GM10266 (cell line): ENCODE results near the gene PDE3B.
"Not testable (repeated sequence)": the region's sequence is repeated elsewhere in the genome, so short reads cannot be mapped to it uniquely, and the experiment has no call there.

Experiments used
- DNase-seq: peaks from one replicate; pipeline ENCODE4 v3.0.0; 2012; ENCODE audit errors: extremely low spot score
- TF ChIP-seq, protein P1 (sequence below): IDR thresholded peaks from 2 replicates; pipeline ENCODE4 v1.5.1; 2012; ENCODE audit warnings: mild to moderate bottlenecking, low read depth; ENCODE audit not compliant: control insufficient read depth, insufficient read depth; ENCODE audit errors: missing control alignments

The PDE3B gene

DNA sequence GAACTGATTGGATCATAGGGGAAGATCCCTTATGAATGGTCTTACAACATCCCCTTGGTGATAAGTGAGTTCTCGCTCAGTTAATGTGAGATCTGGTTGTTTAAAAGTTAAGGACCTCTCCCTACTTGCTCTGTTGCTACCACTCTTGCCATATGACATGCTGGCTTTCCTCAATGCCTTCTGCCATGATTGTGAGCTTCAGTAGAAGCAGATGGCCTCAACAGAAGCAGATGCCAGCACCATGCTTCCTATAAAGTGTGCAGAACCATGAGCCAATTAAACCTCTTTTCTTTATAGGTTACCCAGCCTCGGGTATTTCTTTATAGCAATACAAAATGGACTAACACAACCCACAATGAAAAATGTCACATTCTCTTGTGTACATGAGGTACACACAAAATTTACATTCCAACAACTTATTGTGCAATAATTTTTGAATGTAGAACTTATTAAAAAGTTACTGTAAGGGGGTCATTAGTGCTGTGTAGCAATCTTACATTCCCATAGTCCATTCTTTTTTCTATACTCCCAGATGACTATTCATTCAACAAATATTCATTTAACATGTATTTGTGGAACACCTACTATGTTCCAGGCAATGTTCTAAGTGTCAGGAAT, 238.1 kb downstream of the PDE3B start:
- no peak for DNase-seq
- TF ChIP-seq, protein P1, sequence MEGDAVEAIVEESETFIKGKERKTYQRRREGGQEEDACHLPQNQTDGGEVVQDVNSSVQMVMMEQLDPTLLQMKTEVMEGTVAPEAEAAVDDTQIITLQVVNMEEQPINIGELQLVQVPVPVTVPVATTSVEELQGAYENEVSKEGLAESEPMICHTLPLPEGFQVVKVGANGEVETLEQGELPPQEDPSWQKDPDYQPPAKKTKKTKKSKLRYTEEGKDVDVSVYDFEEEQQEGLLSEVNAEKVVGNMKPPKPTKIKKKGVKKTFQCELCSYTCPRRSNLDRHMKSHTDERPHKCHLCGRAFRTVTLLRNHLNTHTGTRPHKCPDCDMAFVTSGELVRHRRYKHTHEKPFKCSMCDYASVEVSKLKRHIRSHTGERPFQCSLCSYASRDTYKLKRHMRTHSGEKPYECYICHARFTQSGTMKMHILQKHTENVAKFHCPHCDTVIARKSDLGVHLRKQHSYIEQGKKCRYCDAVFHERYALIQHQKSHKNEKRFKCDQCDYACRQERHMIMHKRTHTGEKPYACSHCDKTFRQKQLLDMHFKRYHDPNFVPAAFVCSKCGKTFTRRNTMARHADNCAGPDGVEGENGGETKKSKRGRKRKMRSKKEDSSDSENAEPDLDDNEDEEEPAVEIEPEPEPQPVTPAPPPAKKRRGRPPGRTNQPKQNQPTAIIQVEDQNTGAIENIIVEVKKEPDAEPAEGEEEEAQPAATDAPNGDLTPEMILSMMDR = no peak

DNA sequence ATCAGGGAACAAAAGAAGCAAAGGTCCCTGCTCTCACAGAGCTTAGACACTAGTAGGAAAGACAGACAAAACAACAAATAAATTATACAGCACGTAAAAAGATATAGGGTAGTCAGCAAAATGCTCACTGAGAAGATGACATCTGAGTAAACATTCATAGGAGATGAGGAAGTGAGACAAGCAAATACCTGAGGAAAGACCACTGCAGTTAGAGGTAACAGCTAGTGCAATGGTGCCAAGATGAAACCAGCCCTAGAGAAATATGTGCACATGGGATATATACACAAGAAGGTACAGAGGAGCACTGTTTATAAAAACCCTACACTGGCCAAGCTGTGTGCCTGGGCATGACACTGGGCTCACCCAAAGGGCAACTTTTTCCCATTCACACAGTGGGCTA, 238.6 kb downstream of the PDE3B start:
- TF ChIP-seq, protein P1 = no peak
- DNase-seq = no peak

DNA sequence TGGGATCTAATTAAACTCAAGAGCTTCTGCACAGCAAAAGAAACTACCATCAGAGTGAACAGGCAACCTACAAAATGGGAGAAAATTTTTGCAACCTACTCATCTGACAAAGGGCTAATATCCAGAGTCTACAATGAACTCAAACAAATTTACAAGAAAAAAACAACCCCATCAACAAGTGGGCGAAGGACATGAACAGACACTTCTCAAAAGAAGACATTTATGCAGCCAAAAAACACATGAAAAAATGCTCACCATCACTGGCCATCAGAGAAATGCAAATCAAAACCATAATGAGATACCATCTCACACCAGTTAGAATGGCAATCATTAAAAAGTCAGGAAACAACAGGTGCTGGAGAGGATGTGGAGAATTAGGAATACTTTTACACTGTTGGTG, 240.1 kb downstream of the PDE3B start:
- DNase-seq = not testable (repeated sequence)

DNA sequence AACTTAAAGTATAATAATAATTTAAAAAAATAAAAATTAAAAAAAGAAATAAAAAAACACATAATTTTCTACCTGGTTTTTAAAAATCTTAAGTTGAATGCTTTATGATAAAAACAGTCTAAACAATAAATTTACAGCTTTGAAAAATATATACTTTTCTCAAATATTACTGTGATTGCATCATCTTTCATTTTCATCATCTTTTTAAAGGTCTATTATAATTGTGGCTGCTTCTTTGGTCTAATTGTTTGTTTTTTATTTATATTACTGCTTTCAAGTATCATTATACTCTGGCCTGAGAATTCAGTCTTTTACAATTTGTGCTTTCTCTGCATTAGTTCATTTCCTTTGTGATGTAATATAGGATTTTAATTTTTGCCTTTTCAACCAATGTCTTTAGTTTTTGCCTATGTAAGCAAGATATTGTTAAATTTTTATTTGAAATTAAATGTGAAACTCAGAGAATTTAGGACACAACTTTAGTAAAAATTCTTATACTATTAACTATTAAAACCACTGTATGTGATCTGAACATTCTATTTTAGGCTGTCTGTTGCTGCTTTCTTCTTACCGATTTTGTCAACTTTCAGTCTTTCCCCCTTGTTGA, 241.2 kb downstream of the PDE3B start:
- TF ChIP-seq, protein P1 = no peak
- no peak for DNase-seq

DNA sequence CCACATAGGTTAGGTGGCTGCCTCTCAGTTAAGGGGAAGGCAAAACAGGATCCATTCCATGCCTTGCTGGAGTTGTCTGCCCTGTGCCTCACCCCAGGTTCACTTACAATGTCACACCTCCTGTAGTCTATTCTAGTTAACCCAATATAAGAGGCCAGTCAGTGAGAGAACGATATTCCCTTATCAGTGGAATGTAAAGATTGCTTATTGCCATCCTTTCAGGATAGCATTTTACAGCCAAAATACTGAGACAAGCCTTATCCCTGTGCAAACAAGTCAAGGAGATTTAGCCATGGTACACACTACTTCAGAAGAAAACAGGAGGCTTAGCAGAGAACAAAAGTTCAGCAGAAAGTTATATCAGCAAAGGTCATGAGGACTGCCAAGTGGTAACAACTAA, 242.9 kb downstream of the PDE3B start:
- DNase-seq = no peak
- TF ChIP-seq, protein P1 = no peak

DNA sequence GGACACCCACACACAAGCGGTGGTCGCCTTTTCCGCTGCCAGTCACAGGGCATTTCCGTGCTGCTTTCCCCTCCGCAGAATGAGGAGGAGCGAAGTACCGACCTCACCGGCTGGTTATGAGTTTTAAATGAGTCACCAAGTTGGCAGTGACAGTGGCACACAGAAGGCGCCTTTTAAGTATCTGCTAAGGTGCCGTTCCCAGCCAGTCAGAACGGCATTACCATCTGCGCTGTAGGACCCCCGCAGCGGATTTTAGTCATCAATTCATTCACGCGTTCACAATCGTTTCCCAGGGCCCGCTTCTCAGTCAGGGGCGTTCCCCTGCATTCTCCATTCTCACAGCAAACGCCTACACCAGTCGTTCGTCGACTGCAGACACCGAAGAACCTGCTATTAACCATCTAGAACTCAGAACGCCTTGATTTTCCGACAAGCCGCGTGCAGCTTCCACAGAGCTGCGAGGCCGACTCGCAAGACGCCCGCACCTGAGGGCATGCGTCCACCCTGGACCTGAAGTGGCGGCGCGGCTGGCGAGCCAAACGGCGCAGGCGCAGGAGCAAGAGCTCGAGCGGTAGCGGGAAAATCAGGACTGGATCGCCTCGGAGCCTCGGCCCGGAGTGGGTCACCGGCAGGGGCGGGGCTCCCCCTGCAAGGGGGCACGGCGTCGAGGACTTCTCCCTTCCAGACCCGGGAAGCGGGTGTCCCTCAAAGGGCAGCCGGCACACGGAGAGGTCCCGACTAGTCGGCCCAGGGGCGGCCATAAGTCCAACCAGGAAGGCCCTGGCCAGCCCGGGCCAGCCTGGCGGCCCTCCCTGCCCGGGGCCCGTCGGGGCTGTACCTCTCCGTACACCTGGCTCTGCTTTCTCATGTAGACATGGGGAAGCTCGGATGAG, 247.8 kb downstream of the PDE3B start:
- TF ChIP-seq, protein P1 = no peak
- DNase-seq = peak; percentile 79

DNA sequence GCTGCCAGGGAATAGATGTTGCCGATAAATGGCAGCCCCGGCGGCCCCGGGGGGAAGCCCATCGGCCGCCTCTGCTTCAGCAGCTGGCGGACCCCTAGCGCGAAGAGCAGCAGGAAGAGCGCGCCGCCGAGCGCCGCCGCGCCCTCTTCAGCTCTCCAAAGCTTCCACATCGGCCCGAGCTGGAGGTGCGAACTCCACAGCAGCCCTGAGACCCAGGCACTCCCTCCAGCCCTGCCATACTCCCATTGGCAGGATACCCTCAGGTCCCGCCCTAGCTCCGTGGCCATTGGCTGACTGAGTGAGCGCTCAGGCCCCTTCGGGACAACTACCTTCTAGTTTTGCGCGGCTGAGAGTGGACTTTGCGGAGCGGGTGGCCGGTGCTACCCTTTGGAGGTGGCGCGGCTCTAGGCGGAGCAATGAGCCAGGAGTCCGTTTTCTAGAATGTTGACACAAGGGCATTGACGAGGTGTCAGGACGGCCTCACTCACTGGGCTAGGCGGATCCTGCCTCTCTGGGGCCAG, 248.5 kb downstream of the PDE3B start, which contains the start of gene CYP2R1:
Gene CYP2R1 (minus strand): TSS at position 196 of the 521 bp plus-strand sequence. CDS start 26 bp downstream, at position 170.
- DNase-seq = peak; percentile 90
- TF ChIP-seq, protein P1 = no peak
